HCT116 (cell line): ENCODE measurements around the gene C12orf43. TPM values are rescaled to one million over a fixed set of nuclear protein-coding genes. Genes with fewer than 3 reads are reported as not detected.

Source experiments
- ATAC-seq: fragments of 200-7000 bp; cut with Tn5 transposase; 2 replicates; pipeline ENCODE4 v1.9.1; 2020; ENCODE audit warnings: mild to moderate bottlenecking, moderate library complexity
- BruUV-seq: library from RNA; stranded (reverse); fragments of 400-500 nt; replicated peaks from 2 replicates; lab custom pipeline; 2021; lab: Mats Ljungman, UMichigan
- CTCF ChIA-PET: fragments of 300-600 bp; sonication (Branson Sonifier 250); formaldehyde crosslinking; loops from one replicate; lab custom pipeline; 2021; ENCODE audit warnings: antibody characterized with exemption; lab: Charles Lee
- POLR2A ChIA-PET: fragments of 300-600, 350-600 bp; sonication (Branson Sonifier 250); formaldehyde crosslinking; loops from one replicate; lab custom pipeline; 2021; ENCODE audit warnings: antibody characterized with exemption; lab: Charles Lee
- RAD21 ChIA-PET, 2 experiments: fragments of 300-600 bp; sonication (Branson Sonifier 250); formaldehyde crosslinking; loops; one replicate each; lab custom pipeline; 2023; ENCODE audit warnings: low total read pairs in 2 of 2; ENCODE audit not compliant: uncharacterized antibody in 2 of 2, unreplicated experiment in 2 of 2, low non-redundant PET in 1 of 2; lab: Charles Lee
- DNase-seq: peaks from one replicate; pipeline ENCODE4 v3.0.0-alpha.2; 2010; ENCODE audit warnings: low read depth, low spot score
- H2AFZ ChIP-seq: fragments of 200-600 bp; shearing (Covaris generic), sonication (generic); 2 replicates; pipeline ENCODE4 v1.6.1; 2017; ENCODE audit warnings: low read depth, mixed run types, mixed read lengths, antibody characterized with exemption, low read length; ENCODE audit not compliant: poor library complexity, severe bottlenecking
- H3K27ac ChIP-seq: 2 replicates; pipeline ENCODE4 v1.5.1; 2012; ENCODE audit warnings: low read depth, low read length
- H3K27me3 ChIP-seq: fragments of 200-600 bp; sonication (generic); 2 replicates; pipeline ENCODE4 v1.6.1; 2016; ENCODE audit warnings: mixed run types, low read length, mixed read lengths; ENCODE audit not compliant: insufficient read depth
- H3K36me3 ChIP-seq, 2 experiments: fragments of 200-500 bp in 1 of 2; fragments of 200-600 bp in 1 of 2; sonication (Bioruptor generic) in 1 of 2; sonication (generic) in 1 of 2; 2 replicates each; pipeline versions ENCODE4 v1.5.1 to v1.6.1; 2014 to 2016; ENCODE audit warnings: low read length in 2 of 2, inconsistent platforms in 1 of 2, mixed read lengths in 1 of 2, mixed run types in 1 of 2; ENCODE audit not compliant: insufficient read depth in 2 of 2, control insufficient read depth in 1 of 2
- H3K4me1 ChIP-seq, 2 experiments: fragments of 200-600 bp in 1 of 2; sonication (generic) in 1 of 2; 2 replicates each; pipeline versions ENCODE4 v1.5.1 to v1.6.1; 2012 to 2017; ENCODE audit warnings: low read length in 2 of 2, inconsistent platforms in 1 of 2, mild to moderate bottlenecking in 1 of 2, mixed read lengths in 1 of 2, mixed run types in 1 of 2, moderate library complexity in 1 of 2; ENCODE audit not compliant: insufficient read depth in 2 of 2, control insufficient read depth in 1 of 2
- H3K4me2 ChIP-seq: fragments of 200-600 bp; sonication (generic); 2 replicates; pipeline ENCODE4 v1.6.1; 2017; ENCODE audit warnings: mixed run types, low read length, mixed read lengths
- H3K4me3 ChIP-seq, 2 experiments: fragments of 200-600 bp in 1 of 2; sonication (generic) in 1 of 2; replicated peaks in 1 of 2; 2 replicates each; pipeline ENCODE4 v1.5.1; 2011 to 2016; ENCODE audit warnings: low read length in 2 of 2, control low read depth in 1 of 2, low read depth in 1 of 2, mild to moderate bottlenecking in 1 of 2, mixed read lengths in 1 of 2, mixed run types in 1 of 2
- H3K79me2 ChIP-seq: fragments of 200-600 bp; sonication (generic); 2 replicates; pipeline ENCODE4 v1.6.1; 2017; ENCODE audit warnings: mild to moderate bottlenecking, mixed run types, low read length, moderate library complexity, mixed read lengths; ENCODE audit not compliant: insufficient read depth
- H3K9ac ChIP-seq: fragments of 200-600 bp; sonication (generic); 2 replicates; pipeline ENCODE4 v1.6.1; 2016; ENCODE audit warnings: low read length, mixed read lengths
- H3K9me2 ChIP-seq: fragments of 200-600 bp; sonication (generic), shearing (Covaris generic); 2 replicates; pipeline ENCODE4 v1.6.1; 2017; ENCODE audit warnings: mixed run types, mild to moderate bottlenecking, moderate library complexity; ENCODE audit not compliant: insufficient read depth
- H3K9me3 ChIP-seq, 2 experiments: fragments of 200-500 bp in 1 of 2; fragments of 200-600 bp in 1 of 2; sonication (Bioruptor generic) in 1 of 2; sonication (generic) in 1 of 2; 2 replicates each; pipeline ENCODE4 v1.6.1; 2014 to 2017; ENCODE audit warnings: low read length in 2 of 2, mixed read lengths in 2 of 2, inconsistent platforms in 1 of 2, low read depth in 1 of 2, mild to moderate bottlenecking in 1 of 2, mixed run types in 1 of 2, moderate library complexity in 1 of 2; ENCODE audit not compliant: control insufficient read depth in 1 of 2, insufficient read depth in 1 of 2
- H4K20me1 ChIP-seq: fragments of 200-600 bp; sonication (generic), shearing (Covaris generic); 2 replicates; pipeline ENCODE4 v1.6.1; 2017; ENCODE audit warnings: mixed run types, mild to moderate bottlenecking, moderate library complexity; ENCODE audit not compliant: insufficient read depth
- CEBPB ChIP-seq: IDR thresholded peaks from 2 replicates; pipeline ENCODE4 v1.6.1; 2012; ENCODE audit warnings: low read depth
- ELF1 ChIP-seq: IDR thresholded peaks from 2 replicates; pipeline ENCODE4 v1.6.1; 2012; ENCODE audit warnings: low read depth, borderline replicate concordance
- EZH2phosphoT487 ChIP-seq: fragments of 200-600 bp; IDR thresholded peaks from 2 replicates; pipeline ENCODE4 v1.6.1; 2018; ENCODE audit warnings: antibody characterized with exemption, borderline replicate concordance
- JUND ChIP-seq: IDR thresholded peaks from 2 replicates; pipeline ENCODE4 v1.6.1; 2012
- POLR2AphosphoS5 ChIP-seq: IDR thresholded peaks from 2 replicates; pipeline ENCODE4 v1.6.1; 2011; ENCODE audit warnings: mild to moderate bottlenecking, low read depth, low read length, moderate library complexity
- RAD21 ChIP-seq: IDR thresholded peaks from 2 replicates; pipeline ENCODE4 v1.6.1; 2012; ENCODE audit warnings: low read depth, mild to moderate bottlenecking
- REST ChIP-seq: IDR thresholded peaks from 2 replicates; pipeline ENCODE4 v1.6.1; 2012; ENCODE audit warnings: low read depth
- TCF7L2 ChIP-seq: IDR thresholded peaks from 2 replicates; pipeline ENCODE4 v1.7.0; 2011; ENCODE audit warnings: borderline replicate concordance, inconsistent platforms; ENCODE audit not compliant: insufficient read depth, insufficient read length; ENCODE audit errors: extremely low read depth
- YY1 ChIP-seq: IDR thresholded peaks from 2 replicates; pipeline ENCODE4 v1.6.1; 2011; ENCODE audit warnings: low read length, low read depth, moderate library complexity, mild to moderate bottlenecking; ENCODE audit not compliant: insufficient replicate concordance; ENCODE audit errors: extremely low read depth
- ZFX ChIP-seq: fragments of 450-650 bp; IDR thresholded peaks from 2 replicates; pipeline ENCODE4 v1.6.1; 2017
- ZNF274 ChIP-seq: fragments of 200-500 bp; sonication (Bioruptor generic); IDR thresholded peaks from 2 replicates; pipeline ENCODE4 v1.6.1; 2014; ENCODE audit warnings: mild to moderate bottlenecking, low read depth, low read length, inconsistent platforms
- intact Hi-C: fragments of 100-400 bp; cut with micrococcal nuclease; formaldehyde crosslinking; loops from 2 replicates; pipeline ENCODE4 v1.10.0; 2022
- total RNA-seq: library from RNA; stranded (reverse); gene quantifications from one replicate; pipeline ENCODE4 v1.2.1, GENCODE V29; 2021; ENCODE audit not compliant: unreplicated experiment
- TF ChIP-seq, protein P1 (sequence below): IDR thresholded peaks from 2 replicates; pipeline ENCODE4 v1.6.1; 2012

C12orf43 gene
- total RNA-seq, 1 experiment from 2014 or later, result 16.2 TPM

GRCh38 chr12:120994589-120995337 is 21.5 kb downstream of the C12orf43 start:
- intact Hi-C loops, result no loop called here
- Histone ChIP-seq H3K27me3 (no peaks in the 10 kb centered on the region), H3K4me3 (no peak overlapping the region), H3K9me3 (no peaks in the 10 kb centered on the region), H3K79me2 (no peaks in the 10 kb centered on the region), H3K4me1 (no peaks in the 10 kb centered on the region), H3K9me2 (no peaks in the 10 kb centered on the region), H3K9ac (no peak overlapping the region), H4K20me1 (no peaks in the 10 kb centered on the region), H3K27ac (no peak overlapping the region), H2AFZ (no peak overlapping the region), H3K36me3 (no peaks in the 10 kb centered on the region), H3K4me2 (no peak overlapping the region)
- BruUV-seq, result no TSS peak
- peak; percentile 21; the same call in 1 of the 2 replicates for TF ChIP-seq JUND
- TF ChIP-seq, protein P1, sequence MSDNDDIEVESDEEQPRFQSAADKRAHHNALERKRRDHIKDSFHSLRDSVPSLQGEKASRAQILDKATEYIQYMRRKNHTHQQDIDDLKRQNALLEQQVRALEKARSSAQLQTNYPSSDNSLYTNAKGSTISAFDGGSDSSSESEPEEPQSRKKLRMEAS, result no peak
- ChIA-PET RAD21 (no interaction called here), POLR2A (no interaction called here), CTCF (no interaction called here)
- DNase-seq (peak; percentile 29), ATAC-seq (peak; percentile 31; the same call in 1 of the 2 replicates)

DNA sequence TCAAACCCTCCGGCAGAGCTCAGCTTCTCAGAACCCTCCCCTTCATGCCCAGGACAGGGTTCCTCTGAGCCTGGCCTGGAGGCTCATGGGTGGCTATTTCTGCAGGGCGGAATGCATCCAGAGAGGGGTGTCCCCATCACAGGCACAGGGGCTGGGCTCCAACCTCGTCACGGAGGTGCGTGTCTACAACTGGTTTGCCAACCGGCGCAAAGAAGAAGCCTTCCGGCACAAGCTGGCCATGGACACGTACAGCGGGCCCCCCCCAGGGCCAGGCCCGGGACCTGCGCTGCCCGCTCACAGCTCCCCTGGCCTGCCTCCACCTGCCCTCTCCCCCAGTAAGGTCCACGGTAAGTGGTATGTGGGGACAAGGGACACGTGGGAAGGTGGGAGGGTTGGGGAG is 22.2 kb downstream of the C12orf43 start:
- BruUV-seq, result no TSS peak
- DNase-seq (no peak), ATAC-seq (no peak)
- no peaks in the 10 kb centered on the region for H3K36me3 ChIP-seq
- ChIA-PET POLR2A (no interaction called here), CTCF (no interaction called here), RAD21 (no interaction called here)
- no peaks in the 10 kb centered on the region for H3K4me1 ChIP-seq
- no peaks in the 10 kb centered on the region for H3K79me2 ChIP-seq
- no peak overlapping the region for H3K4me3 ChIP-seq
- no peak overlapping the region for H3K9ac ChIP-seq
- no peak overlapping the region for H2AFZ ChIP-seq
- H3K27ac ChIP-seq, result no peak overlapping the region
- intact Hi-C loops, result no loop called here
- no peaks in the 10 kb centered on the region for H4K20me1 ChIP-seq
- no peaks in the 10 kb centered on the region for H3K27me3 ChIP-seq
- TF ChIP-seq ELF1 (no peak), CEBPB (no peak), YY1 (no peak), TCF7L2 (no peak), RAD21 (no peak), EZH2phosphoT487 (no peak), ZNF274 (no peak), ZFX (no peak), POLR2AphosphoS5 (no peak), REST (no peak)
- H3K9me2 ChIP-seq, result no peaks in the 10 kb centered on the region
- H3K9me3 ChIP-seq, result no peaks in the 10 kb centered on the region
- no peak overlapping the region for H3K4me2 ChIP-seq
